Measurements from ENCODE around the gene NQO2.
"Not testable (repeated sequence)": the region's sequence is repeated elsewhere in the genome, so short reads cannot be mapped to it uniquely, and the experiment has no call there.

Gene NQO2

DNA sequence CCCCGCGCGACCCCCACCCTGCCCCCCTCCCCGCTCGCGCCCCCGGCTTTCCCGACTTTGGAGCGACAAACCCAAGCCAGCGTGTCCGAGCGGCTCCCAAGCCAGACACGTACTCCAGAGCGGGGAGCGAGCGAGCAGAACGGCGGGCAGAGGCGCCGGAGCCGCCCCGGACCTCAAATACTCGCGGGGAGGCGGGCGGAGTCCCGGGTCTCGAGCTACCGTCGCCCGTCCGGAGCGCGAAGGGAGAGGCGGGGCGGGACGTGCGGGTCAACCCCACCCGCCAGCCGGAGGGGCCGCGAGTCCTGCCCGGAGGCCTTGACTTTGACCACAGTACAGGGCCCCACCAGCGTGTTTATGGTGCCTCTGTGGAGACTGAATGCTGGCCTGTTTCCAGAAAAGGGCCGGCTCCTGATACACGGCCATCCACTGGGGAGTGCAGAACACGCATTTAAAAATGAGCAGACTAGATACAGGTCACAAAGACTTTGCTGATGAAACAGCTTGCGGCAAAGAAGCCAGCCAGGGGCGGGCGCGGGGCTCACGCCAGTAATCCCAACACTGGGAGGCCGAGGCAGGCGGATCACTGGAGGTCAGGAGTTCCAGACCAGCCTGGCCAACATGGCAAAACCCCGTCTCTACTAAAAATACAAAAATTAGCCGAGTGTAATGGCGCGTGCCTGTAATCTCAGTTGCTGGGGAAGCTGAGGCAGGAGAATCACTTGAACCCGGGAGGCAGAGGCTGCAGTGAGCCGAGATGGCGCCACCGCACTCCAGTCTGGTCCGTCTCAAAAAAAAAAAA, 28.1 kb upstream of the NQO2 start, which contains the start of gene SERPINB6:
Gene SERPINB6 (minus strand): TSS at position 148 of the 799 bp plus-strand sequence. CDS start 12,235 bp downstream, outside the sequence.
- H3K9me3 ChIP-seq (ENCODE audit: control insufficient read depth, insufficient read depth, low read length), result no peaks in the 10 kb centered on the region
- H3K4me3 ChIP-seq (ENCODE audit: low read depth, low read length), result peak within 1 kb of the TSS; percentile 52
- H3K36me3 ChIP-seq (ENCODE audit: control insufficient read depth, insufficient read depth, low read length), result no peaks in the 10 kb centered on the region
- H3K4me1 ChIP-seq (ENCODE audit: control insufficient read depth, insufficient read depth, low read length), result peaks cover 4% of the 10 kb centered on the region
- H3K9ac ChIP-seq (ENCODE audit: low read depth, low read length), result no peak within 1 kb of the TSS
- H3K27me3 ChIP-seq (ENCODE audit: control insufficient read depth, insufficient read depth, low read length), result peaks cover 5% of the 10 kb centered on the region

- H3K27me3 ChIP-seq (ENCODE audit: control insufficient read depth, insufficient read depth, low read length); H3K4me1 ChIP-seq (ENCODE audit: control insufficient read depth, insufficient read depth, low read length); H3K36me3 ChIP-seq (ENCODE audit: control insufficient read depth, insufficient read depth, low read length); H3K9me3 ChIP-seq (ENCODE audit: control insufficient read depth, insufficient read depth, low read length); H3K9ac ChIP-seq (ENCODE audit: low read depth, low read length): not testable (repeated sequence)
- peak overlapping the region; percentile 52 for H3K4me3 ChIP-seq (ENCODE audit: low read depth, low read length)
Observed at GRCh38 chr6:2972219-2972487, 27.5 kb upstream of the NQO2 start.

DNA sequence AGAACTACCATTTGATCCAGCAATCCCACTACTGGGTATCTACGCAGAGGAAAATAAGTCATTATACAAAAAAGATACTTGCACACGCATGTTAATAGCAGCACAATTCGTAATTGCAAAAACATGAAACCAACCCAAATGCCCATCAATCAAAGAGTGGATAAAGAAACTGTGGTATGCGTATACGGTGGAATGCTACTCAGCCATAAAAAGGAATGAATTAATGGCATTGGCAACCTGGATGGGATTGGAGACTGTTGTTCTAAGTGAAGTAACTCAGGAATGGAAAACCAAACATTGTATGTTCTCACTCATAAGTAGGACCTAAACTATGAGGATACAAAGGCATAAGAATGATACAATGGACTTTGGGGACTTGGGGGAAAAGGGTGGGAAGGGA, 27.0 kb upstream of the NQO2 start:
- not testable (repeated sequence) for H3K4me1 ChIP-seq (ENCODE audit: control insufficient read depth, insufficient read depth, low read length); H3K4me3 ChIP-seq (ENCODE audit: low read depth, low read length); H3K9me3 ChIP-seq (ENCODE audit: control insufficient read depth, insufficient read depth, low read length); H3K9ac ChIP-seq (ENCODE audit: low read depth, low read length); H3K36me3 ChIP-seq (ENCODE audit: control insufficient read depth, insufficient read depth, low read length); H3K27me3 ChIP-seq (ENCODE audit: control insufficient read depth, insufficient read depth, low read length)

GRCh38 chr6:2973180-2973579, 26.5 kb upstream of the NQO2 start:
- not testable (repeated sequence) for H3K9ac ChIP-seq (ENCODE audit: low read depth, low read length); H3K9me3 ChIP-seq (ENCODE audit: control insufficient read depth, insufficient read depth, low read length); H3K27me3 ChIP-seq (ENCODE audit: control insufficient read depth, insufficient read depth, low read length); H3K36me3 ChIP-seq (ENCODE audit: control insufficient read depth, insufficient read depth, low read length); H3K4me1 ChIP-seq (ENCODE audit: control insufficient read depth, insufficient read depth, low read length); H3K4me3 ChIP-seq (ENCODE audit: low read depth, low read length)

- Histone ChIP-seq H3K4me3 (ENCODE audit: low read depth, low read length) (no peak overlapping the region), H3K27me3 (ENCODE audit: control insufficient read depth, insufficient read depth, low read length) (peaks cover 5% of the 10 kb centered on the region), H3K4me1 (ENCODE audit: control insufficient read depth, insufficient read depth, low read length) (peaks cover 10% of the 10 kb centered on the region), H3K9ac (ENCODE audit: low read depth, low read length) (no peak overlapping the region), H3K36me3 (ENCODE audit: control insufficient read depth, insufficient read depth, low read length) (no peaks in the 10 kb centered on the region), H3K9me3 (ENCODE audit: control insufficient read depth, insufficient read depth, low read length) (no peaks in the 10 kb centered on the region)
Observed at GRCh38 chr6:2973676-2974075, 26.0 kb upstream of the NQO2 start.

GRCh38 chr6:2976060-2976459, 23.6 kb upstream of the NQO2 start:
- H3K4me3 ChIP-seq (ENCODE audit: low read depth, low read length), result no peak overlapping the region
- no peak overlapping the region for H3K9ac ChIP-seq (ENCODE audit: low read depth, low read length)
- no peaks in the 10 kb centered on the region for H3K9me3 ChIP-seq (ENCODE audit: control insufficient read depth, insufficient read depth, low read length)
- peaks cover 13% of the 10 kb centered on the region for H3K4me1 ChIP-seq (ENCODE audit: control insufficient read depth, insufficient read depth, low read length)
- H3K27me3 ChIP-seq (ENCODE audit: control insufficient read depth, insufficient read depth, low read length), result peaks cover 5% of the 10 kb centered on the region
- no peaks in the 10 kb centered on the region for H3K36me3 ChIP-seq (ENCODE audit: control insufficient read depth, insufficient read depth, low read length)

DNA sequence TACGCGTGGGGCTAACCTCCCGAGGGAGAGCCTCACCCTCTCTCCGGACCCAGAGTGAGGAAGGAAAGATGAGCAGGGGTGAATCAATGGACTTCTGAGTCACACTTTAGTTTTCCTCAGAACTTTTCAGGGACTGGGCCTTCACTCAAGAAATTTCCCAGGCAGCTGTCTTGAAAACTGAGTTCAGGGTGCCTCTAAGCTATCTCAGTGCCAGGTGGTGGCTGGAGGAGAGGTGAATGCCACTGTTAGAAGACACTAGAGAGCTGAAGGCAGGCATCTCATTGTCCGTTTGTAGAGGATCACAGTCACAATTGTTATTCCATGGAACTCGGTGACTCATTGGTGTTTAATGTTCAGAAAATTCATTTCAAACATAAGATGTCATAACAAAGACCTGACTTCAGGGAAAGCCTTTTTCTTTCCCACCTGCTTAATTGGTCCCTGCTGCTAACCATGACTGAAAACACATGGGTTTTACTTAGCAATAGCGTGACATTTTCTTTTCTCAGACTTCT, 23.1 kb upstream of the NQO2 start:
- no peaks in the 10 kb centered on the region for H3K36me3 ChIP-seq (ENCODE audit: control insufficient read depth, insufficient read depth, low read length)
- no peaks in the 10 kb centered on the region for H3K9me3 ChIP-seq (ENCODE audit: control insufficient read depth, insufficient read depth, low read length)
- no peak overlapping the region for H3K9ac ChIP-seq (ENCODE audit: low read depth, low read length)
- H3K27me3 ChIP-seq (ENCODE audit: control insufficient read depth, insufficient read depth, low read length), result peaks cover 5% of the 10 kb centered on the region
- H3K4me1 ChIP-seq (ENCODE audit: control insufficient read depth, insufficient read depth, low read length), result peaks cover 13% of the 10 kb centered on the region
- H3K4me3 ChIP-seq (ENCODE audit: low read depth, low read length), result no peak overlapping the region

- Histone ChIP-seq H3K4me1 (ENCODE audit: control insufficient read depth, insufficient read depth, low read length) (peaks cover 13% of the 10 kb centered on the region), H3K27me3 (ENCODE audit: control insufficient read depth, insufficient read depth, low read length) (peaks cover 3% of the 10 kb centered on the region), H3K9me3 (ENCODE audit: control insufficient read depth, insufficient read depth, low read length) (no peaks in the 10 kb centered on the region), H3K36me3 (ENCODE audit: control insufficient read depth, insufficient read depth, low read length) (no peaks in the 10 kb centered on the region), H3K4me3 (ENCODE audit: low read depth, low read length) (no peak overlapping the region), H3K9ac (ENCODE audit: low read depth, low read length) (no peak overlapping the region)
Observed at GRCh38 chr6:2977290-2977689, 22.4 kb upstream of the NQO2 start.

GRCh38 chr6:2977799-2978590, 21.7 kb upstream of the NQO2 start:
- Histone ChIP-seq H3K36me3 (ENCODE audit: control insufficient read depth, insufficient read depth, low read length) (no peaks in the 10 kb centered on the region), H3K4me1 (ENCODE audit: control insufficient read depth, insufficient read depth, low read length) (peaks cover 13% of the 10 kb centered on the region), H3K9me3 (ENCODE audit: control insufficient read depth, insufficient read depth, low read length) (no peaks in the 10 kb centered on the region), H3K4me3 (ENCODE audit: low read depth, low read length) (no peak overlapping the region), H3K9ac (ENCODE audit: low read depth, low read length) (no peak overlapping the region), H3K27me3 (ENCODE audit: control insufficient read depth, insufficient read depth, low read length) (no peaks in the 10 kb centered on the region)

DNA sequence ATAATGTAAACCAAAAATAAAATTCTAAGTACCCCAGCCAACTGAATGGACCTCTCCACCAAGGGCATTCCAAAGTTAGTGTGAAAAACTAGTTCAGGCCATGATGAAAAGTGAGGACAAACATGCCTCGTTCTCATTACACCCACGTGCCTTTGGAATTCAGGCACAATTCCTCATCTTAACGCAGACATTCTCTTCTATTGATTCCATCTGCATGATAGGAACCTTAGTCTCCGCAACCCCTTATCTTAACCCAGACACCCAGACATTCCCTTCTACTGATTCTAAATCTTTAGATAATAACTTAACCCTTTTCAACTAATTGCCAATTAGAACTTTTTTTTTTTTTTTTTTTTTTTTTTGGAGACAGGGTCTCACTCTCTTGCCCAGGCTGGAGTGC, 20.8 kb upstream of the NQO2 start:
- no peaks in the 10 kb centered on the region for H3K36me3 ChIP-seq (ENCODE audit: control insufficient read depth, insufficient read depth, low read length)
- no peaks in the 10 kb centered on the region for H3K9me3 ChIP-seq (ENCODE audit: control insufficient read depth, insufficient read depth, low read length)
- H3K9ac ChIP-seq (ENCODE audit: low read depth, low read length), result no peak overlapping the region
- peaks cover 14% of the 10 kb centered on the region for H3K4me1 ChIP-seq (ENCODE audit: control insufficient read depth, insufficient read depth, low read length)
- H3K4me3 ChIP-seq (ENCODE audit: low read depth, low read length), result no peak overlapping the region
- H3K27me3 ChIP-seq (ENCODE audit: control insufficient read depth, insufficient read depth, low read length), result no peaks in the 10 kb centered on the region

- no peaks in the 10 kb centered on the region for H3K9me3 ChIP-seq (ENCODE audit: control insufficient read depth, insufficient read depth, low read length)
- H3K27me3 ChIP-seq (ENCODE audit: control insufficient read depth, insufficient read depth, low read length), result no peaks in the 10 kb centered on the region
- H3K4me1 ChIP-seq (ENCODE audit: control insufficient read depth, insufficient read depth, low read length), result peaks cover 16% of the 10 kb centered on the region
- no peak overlapping the region for H3K9ac ChIP-seq (ENCODE audit: low read depth, low read length)
- no peak overlapping the region for H3K4me3 ChIP-seq (ENCODE audit: low read depth, low read length)
- H3K36me3 ChIP-seq (ENCODE audit: control insufficient read depth, insufficient read depth, low read length), result no peaks in the 10 kb centered on the region
Observed at GRCh38 chr6:2979819-2980464, 19.8 kb upstream of the NQO2 start.

Measured in iPS-15b (cell line).